IPS-20b (cell line): ENCODE data around the gene ATP1B3.

ENCODE experiments used
- H3K27ac ChIP-seq: one replicate; pipeline ENCODE4 v1.5.1; 2013; ENCODE audit warnings: low read length
- H3K27me3 ChIP-seq: 2 replicates; pipeline ENCODE4 v1.6.1; 2013; ENCODE audit warnings: mild to moderate bottlenecking, low read length, inconsistent platforms; ENCODE audit not compliant: insufficient read depth
- H3K36me3 ChIP-seq: 2 replicates; pipeline ENCODE4 v1.6.1; 2013; ENCODE audit warnings: low read depth, mild to moderate bottlenecking, inconsistent platforms, low read length, moderate library complexity; ENCODE audit not compliant: insufficient read depth
- H3K4me1 ChIP-seq: 2 replicates; pipeline ENCODE4 v1.6.1; 2013; ENCODE audit warnings: mild to moderate bottlenecking, control low read depth, inconsistent platforms, low read length, moderate library complexity; ENCODE audit not compliant: insufficient read depth
- H3K4me3 ChIP-seq: 2 replicates; pipeline ENCODE4 v1.5.1; 2013; ENCODE audit warnings: mild to moderate bottlenecking, low read length, inconsistent platforms
- H3K9ac ChIP-seq: 2 replicates; pipeline ENCODE4 v1.6.1; 2013; ENCODE audit warnings: low read depth, mild to moderate bottlenecking, inconsistent platforms, low read length, moderate library complexity
- H3K9me3 ChIP-seq: 2 replicates; pipeline ENCODE4 v1.6.1; 2013; ENCODE audit warnings: mild to moderate bottlenecking, low read depth, low read length, inconsistent platforms; ENCODE audit not compliant: insufficient read depth

Gene ATP1B3

DNA sequence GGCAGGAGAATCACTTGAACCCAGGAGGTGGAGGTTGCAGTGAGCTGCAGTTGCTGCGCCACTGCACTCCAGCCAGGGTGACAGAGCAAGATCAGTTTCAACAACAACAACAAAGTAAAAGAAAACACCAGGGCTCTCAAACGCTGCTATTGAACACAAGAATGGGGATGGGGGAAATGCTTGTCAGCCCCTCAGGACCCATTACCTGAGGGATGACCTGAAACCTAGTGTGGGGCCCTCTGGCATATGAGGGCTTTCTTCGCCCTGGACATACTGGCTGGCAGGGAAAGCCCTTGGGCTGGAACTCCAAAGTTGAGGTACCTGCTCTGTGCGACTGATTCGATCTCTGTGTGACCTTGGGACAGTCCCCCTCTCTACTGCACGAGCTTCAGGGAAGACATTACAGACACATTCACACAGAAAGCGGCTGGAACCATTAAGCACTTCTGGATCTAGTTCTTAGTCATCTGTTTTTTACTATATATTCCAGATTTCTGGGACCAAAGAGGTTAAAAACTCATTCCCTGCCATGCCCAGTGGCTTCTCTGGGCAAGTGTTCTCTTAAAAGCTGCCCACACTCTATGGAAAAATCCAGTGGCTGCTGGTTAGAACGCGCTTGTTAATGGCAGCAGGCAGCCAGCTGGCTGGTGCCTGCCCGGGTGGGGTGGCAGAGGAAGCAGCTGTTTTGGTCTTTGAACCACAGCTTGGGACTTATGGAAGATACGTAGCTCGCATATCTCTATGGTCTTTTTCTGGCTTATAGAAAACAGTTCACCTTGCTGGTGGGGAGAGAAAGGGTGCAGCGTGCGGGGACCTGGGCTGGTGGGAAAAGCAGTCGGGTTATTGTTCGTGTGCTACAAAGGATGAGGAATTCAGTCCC, 57.2 kb downstream of the ATP1B3 start:
- H3K27ac ChIP-seq, result no peak overlapping the region
- no peak overlapping the region for H3K4me3 ChIP-seq
- H3K36me3 ChIP-seq, result no peaks in the 10 kb centered on the region
- H3K27me3 ChIP-seq, result no peaks in the 10 kb centered on the region
- no peaks in the 10 kb centered on the region; the same call in 1 of the 2 replicates for H3K4me1 ChIP-seq
- no peak overlapping the region for H3K9ac ChIP-seq
- H3K9me3 ChIP-seq, result no peaks in the 10 kb centered on the region

DNA sequence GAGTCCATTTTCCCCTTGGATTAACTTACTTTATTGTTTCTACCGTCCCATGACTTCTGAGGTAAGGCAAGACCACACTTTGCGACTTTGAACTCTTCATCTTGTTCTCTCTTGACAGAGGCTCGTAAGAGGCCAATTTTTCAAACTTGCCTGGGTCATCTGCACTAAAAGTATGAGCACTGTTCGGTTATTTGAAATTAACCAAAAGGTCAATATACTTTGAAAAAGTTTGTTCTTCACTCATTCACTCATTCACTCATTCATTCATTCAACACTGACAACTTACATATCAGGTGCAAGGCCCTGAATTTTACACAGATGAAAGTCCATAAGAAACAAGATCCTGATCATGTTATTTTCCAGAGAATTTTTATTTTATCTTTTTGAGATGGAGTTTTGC, 57.9 kb downstream of the ATP1B3 start:
- Histone ChIP-seq H3K4me3 (no peak overlapping the region), H3K27me3 (no peaks in the 10 kb centered on the region), H3K4me1 (no peaks in the 10 kb centered on the region; the same call in 1 of the 2 replicates), H3K36me3 (no peaks in the 10 kb centered on the region), H3K27ac (no peak overlapping the region), H3K9me3 (no peaks in the 10 kb centered on the region), H3K9ac (no peak overlapping the region)

DNA sequence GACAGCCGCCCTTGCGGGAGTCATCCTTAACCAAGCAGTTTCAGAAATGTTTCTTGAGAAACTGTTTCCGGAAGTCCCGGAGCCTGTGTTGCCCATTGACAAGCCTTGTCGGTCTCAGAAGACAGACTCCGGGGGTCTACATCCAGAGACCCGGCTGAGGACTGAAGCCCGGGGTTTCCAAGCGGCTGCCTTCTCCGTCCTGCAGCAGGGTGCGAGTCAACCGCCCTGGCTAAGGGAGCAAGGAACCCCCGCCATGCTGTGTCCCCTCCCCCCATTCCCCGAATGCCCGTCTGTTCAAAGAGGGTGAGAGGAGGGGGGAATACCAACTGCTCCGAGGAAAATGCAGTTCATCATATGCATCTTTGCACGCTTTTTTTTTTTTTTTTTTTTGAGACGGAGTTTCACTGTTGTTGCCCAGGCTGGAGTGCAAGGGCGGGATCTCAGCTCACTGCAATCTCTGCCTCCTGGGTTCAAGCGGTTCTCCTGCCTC, 61.6 kb downstream of the ATP1B3 start:
- H3K27ac ChIP-seq, result no peak overlapping the region

DNA sequence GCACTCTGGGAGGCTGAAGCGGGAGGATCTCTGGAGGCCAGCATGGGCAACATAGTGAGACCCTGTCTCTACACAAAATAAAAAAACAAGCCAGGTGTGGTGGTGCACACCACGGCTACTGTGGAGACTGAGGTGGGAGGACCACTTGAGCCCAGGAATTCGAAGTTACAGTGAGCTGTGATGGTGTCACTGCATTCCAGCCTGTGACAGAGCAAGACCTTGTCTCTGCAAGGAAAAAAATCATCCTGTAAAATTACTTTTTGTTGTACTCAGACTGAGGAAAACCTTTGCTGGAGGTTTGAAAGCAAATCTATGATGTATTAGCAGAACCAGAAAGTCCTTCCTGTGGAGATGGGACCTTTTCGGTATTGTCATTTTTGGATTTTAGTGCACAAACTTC, 63.3 kb downstream of the ATP1B3 start:
- Histone ChIP-seq H3K4me1 (no peaks in the 10 kb centered on the region; the same call in 1 of the 2 replicates), H3K27ac (no peak overlapping the region), H3K4me3 (no peak overlapping the region), H3K9me3 (no peaks in the 10 kb centered on the region), H3K36me3 (no peaks in the 10 kb centered on the region), H3K9ac (no peak overlapping the region), H3K27me3 (no peaks in the 10 kb centered on the region)

More for the DNA sequence above, 61.6 kb downstream of the ATP1B3 start:
- no peaks in the 10 kb centered on the region for H3K27me3 ChIP-seq
- H3K9ac ChIP-seq, result no peak overlapping the region
- H3K4me1 ChIP-seq, result no peaks in the 10 kb centered on the region; the same call in 1 of the 2 replicates
- no peaks in the 10 kb centered on the region for H3K36me3 ChIP-seq
- H3K9me3 ChIP-seq, result no peaks in the 10 kb centered on the region
- no peak overlapping the region for H3K4me3 ChIP-seq

DNA sequence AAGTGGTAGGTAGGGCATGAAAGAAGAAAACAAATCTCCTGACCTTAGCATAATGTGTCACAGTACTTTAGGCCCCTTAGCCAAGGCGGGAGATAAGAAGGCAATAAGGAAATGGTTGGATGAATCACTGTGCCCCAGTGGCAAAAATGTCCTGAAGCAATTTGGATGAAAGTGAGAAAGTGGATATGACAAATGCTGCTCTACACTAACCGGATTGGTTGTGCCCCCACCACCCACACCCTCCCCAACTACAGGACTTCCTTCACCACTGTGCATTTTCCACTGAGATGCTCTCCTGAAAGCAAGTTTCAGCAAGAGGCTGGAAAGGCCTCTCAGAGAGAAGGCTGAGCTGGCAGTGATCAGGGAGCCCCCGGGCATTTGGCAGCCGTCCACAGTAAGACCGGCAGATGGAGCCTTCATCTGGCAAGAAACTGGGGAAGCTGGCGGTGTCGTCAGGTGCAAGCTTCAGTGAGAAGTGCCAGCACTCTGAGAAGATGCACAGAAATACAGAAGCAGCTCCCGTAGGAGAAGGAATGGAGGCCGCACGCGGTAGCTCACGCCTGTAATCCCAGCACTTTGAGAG, 63.8 kb downstream of the ATP1B3 start:
- Histone ChIP-seq H3K36me3 (no peaks in the 10 kb centered on the region), H3K4me1 (no peaks in the 10 kb centered on the region; the same call in 1 of the 2 replicates), H3K4me3 (no peak overlapping the region), H3K9me3 (no peaks in the 10 kb centered on the region), H3K27ac (no peak overlapping the region), H3K9ac (no peak overlapping the region), H3K27me3 (no peaks in the 10 kb centered on the region)

DNA sequence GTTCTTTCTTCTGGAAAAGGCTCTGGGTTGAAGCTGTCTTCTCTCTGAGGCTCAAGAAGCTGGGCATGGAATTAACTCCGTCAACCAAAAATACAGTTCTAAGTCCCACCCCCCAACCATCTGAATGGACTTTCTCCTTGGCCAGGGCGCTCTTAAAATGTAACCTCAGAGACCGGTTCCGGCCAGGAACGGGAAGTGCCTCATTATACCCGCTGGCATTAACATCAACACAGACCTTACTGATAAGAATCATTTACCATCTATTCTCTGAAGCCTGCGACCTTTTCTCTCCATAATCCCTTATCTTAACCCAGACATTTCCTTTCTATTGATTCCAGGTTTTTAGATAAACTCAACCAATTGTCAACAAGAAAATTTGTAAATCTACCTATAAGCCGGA, 64.7 kb downstream of the ATP1B3 start:
- Histone ChIP-seq H3K9me3 (no peaks in the 10 kb centered on the region), H3K27me3 (no peaks in the 10 kb centered on the region), H3K9ac (no peak overlapping the region), H3K27ac (no peak overlapping the region), H3K4me3 (no peak overlapping the region), H3K36me3 (no peaks in the 10 kb centered on the region), H3K4me1 (no peaks in the 10 kb centered on the region; the same call in 1 of the 2 replicates)

DNA sequence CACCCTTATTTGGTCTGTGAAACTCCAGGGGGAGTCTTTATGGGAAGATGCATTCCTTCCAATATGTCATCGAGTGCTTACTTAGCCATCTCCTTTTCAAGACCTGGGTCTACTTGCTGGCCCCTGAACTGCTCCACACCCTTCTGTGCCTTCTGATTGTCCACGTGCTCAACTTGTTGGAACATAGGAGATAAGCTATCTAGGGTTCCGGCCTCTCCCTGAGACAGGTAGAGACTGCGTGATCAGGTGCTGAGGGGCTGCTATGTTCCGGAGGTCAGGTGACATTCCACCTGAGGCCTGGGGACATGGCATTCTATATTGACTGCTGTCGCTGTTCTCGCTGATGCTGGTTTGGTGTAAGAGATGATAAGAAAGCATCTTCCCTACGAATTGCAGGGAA, 65.6 kb downstream of the ATP1B3 start:
- no peak overlapping the region for H3K27ac ChIP-seq
- no peaks in the 10 kb centered on the region for H3K27me3 ChIP-seq
- H3K36me3 ChIP-seq, result no peaks in the 10 kb centered on the region
- H3K9ac ChIP-seq, result no peak overlapping the region
- no peaks in the 10 kb centered on the region; the same call in 1 of the 2 replicates for H3K4me1 ChIP-seq
- H3K9me3 ChIP-seq, result no peaks in the 10 kb centered on the region
- no peak overlapping the region for H3K4me3 ChIP-seq

DNA sequence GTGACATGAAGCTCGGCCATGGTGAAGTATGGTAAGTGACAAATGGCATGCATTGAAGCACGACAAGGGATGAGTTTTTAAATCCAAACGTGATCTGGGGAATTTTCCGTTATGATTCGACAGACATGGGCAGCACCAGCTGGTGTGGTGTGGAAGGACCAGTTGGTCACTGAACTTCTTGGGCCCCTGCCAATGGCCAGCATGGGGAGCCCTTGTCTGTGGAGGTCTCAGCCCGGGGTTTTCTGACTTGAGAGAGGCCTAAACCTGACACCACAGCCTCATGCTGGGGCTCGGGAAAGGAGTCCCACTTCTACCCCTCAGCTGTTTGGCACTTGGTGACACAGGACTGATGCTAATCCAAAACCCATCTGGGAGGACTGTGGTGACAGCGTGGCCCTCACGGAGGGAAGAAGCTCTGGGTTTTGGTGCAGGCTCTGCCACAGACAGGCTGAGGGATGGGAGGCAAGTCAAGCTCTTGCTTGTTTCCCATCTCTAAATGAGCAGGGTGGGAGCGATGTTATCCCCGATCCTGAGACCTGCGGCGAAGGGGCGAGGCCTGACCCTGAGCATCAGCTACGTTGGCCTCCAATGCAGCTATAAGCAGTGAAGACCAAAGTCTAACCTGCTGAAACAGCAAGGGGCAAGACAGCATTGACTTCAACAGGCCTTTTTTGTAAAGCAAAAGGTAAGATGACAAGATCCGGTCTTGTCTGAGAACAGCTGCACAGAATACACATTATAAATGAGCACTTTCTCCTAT, 69.5 kb downstream of the ATP1B3 start:
- Histone ChIP-seq H3K4me3 (no peak overlapping the region), H3K4me1 (no peaks in the 10 kb centered on the region), H3K9ac (no peak overlapping the region), H3K27me3 (no peaks in the 10 kb centered on the region), H3K36me3 (peaks cover 9% of the 10 kb centered on the region; the same call in 1 of the 2 replicates), H3K27ac (no peak overlapping the region), H3K9me3 (no peaks in the 10 kb centered on the region)

DNA sequence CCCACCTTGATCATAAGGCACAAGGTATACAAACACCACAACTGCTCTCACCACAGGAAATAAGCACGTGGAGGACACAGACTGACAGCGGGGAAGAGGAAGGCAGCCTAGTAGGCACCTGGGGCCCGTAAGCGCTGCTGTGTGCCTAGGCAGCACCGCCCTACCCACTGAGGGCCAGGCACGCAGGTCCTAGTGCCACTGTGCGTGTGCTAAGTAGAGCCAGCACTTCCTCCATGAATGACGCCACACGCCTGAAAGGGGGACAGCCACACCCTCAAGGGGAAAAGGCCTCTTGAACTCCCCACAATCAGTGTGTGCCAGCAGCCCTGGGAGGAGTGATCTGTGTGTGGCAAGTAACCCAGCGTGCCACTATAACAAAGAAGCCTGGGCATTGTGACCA, 73.0 kb downstream of the ATP1B3 start:
- H3K36me3 ChIP-seq, result peaks cover 32% of the 10 kb centered on the region
- H3K9ac ChIP-seq, result no peak overlapping the region
- no peak overlapping the region for H3K27ac ChIP-seq
- no peaks in the 10 kb centered on the region for H3K27me3 ChIP-seq
- H3K4me1 ChIP-seq, result no peaks in the 10 kb centered on the region
- no peaks in the 10 kb centered on the region for H3K9me3 ChIP-seq
- no peak overlapping the region for H3K4me3 ChIP-seq

DNA sequence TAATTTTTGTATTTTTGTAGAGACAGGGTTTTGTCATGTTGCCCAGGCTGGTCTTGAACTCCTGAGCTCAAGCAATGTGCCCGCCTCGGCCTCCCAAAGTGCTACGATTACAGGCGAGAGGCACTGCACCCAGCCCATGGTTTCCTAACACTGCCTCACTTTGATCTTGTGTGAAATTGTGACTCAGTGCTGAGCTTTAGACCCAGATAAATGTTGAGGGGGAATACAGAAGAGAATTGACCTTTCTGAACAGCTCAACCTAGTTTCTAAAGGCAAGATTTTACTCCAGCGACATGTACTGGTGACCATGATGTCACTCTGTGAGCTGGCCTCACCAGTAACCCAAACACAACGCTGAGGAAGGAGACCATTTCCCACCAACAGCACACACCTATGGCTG, 73.5 kb downstream of the ATP1B3 start:
- no peak overlapping the region for H3K9ac ChIP-seq
- H3K9me3 ChIP-seq, result no peaks in the 10 kb centered on the region
- H3K27me3 ChIP-seq, result no peaks in the 10 kb centered on the region
- H3K27ac ChIP-seq, result no peak overlapping the region
- H3K4me1 ChIP-seq, result no peaks in the 10 kb centered on the region
- no peak overlapping the region for H3K4me3 ChIP-seq
- peaks cover 32% of the 10 kb centered on the region for H3K36me3 ChIP-seq

DNA sequence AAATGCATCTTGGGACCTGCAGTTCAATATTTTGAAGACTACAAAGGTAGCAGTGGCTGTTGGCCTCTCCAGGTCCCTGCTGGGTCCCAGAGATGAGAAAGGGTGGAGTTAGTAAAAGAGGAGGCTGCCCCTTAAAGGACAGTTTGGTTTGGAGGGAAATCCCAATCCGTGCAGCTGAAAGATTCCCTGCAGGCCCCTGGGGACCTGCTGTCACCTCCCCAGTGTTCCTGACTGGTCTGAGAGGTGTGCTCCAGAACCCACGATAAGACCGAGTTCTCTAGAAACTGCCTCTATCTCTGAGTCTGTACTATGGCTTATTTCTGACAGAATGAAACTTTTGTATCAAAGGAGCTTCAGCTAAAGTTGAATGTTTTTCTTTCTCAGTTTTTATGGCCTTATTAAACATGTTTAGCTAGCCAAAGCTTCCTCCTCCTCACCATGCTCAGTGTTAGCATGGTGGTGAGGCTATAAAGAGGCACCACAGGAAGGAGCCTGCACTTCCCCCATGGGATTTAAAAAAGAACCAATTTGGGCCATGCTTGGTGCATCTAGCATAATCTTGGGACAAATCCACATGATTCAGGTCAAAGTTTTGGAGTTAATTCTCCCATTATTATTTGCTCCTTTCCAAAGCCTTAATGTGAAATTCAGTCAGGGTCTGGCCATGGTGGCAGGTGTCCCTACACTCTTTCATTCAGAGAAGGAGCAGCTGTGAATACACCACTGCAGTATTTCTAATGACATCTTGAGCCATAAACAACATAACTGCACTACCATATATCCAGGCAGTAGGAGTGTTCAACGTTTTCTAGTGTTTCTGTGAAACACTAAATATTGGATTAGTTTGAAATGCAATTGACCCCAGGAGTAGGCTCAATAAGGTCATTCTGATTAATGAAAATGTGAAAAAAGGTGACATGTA, 74.4 kb downstream of the ATP1B3 start:
- Histone ChIP-seq H3K36me3 (peaks cover 32% of the 10 kb centered on the region), H3K9ac (no peak overlapping the region), H3K27ac (no peak overlapping the region), H3K4me3 (no peak overlapping the region), H3K4me1 (no peaks in the 10 kb centered on the region), H3K9me3 (no peaks in the 10 kb centered on the region), H3K27me3 (no peaks in the 10 kb centered on the region)
